ENCODE data around the gene TUBB4A. TPM values are rescaled to one million over a fixed set of nuclear protein-coding genes. Genes with fewer than 3 reads are reported as not detected.
"Not testable (repeated sequence)": the region's sequence is repeated elsewhere in the genome, so short reads cannot be mapped to it uniquely, and the experiment has no call there.

Gene TUBB4A
- total RNA-seq, 1 donor from 2014 or later, result 13.5 TPM

DNA sequence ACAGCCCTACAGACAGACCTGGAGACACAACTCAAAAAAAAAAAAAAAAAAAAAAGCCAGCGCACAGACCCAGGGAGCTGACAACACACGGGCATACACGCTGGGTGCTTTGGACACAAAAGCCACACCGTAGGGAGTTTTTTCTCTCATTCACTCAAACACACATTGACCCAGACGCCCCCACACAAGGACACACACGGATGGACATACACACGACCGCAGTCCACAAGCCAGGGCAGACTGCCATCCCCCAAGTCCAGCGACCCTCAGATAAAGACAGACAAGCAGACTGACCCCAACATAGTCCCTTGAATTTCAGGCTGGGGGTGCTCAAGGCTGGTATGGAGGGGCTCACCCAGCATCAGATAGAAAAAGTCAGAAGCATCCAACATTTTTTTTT lies 12.0 kb upstream of the TUBB4A start:
- Mint-ChIP-seq H3K27ac (no peak overlapping the region), H3K36me3 (no peaks in the 10 kb centered on the region), H3K4me1 (peaks cover 10% of the 10 kb centered on the region), H3K4me3 (no peak overlapping the region), H3K27me3 (ENCODE audit: low read depth) (peaks cover 13% of the 10 kb centered on the region), H3K9me3 (no peaks in the 10 kb centered on the region)
- no peak for DNase-seq (ENCODE audit: low spot score in 2 of 2, unreplicated experiment in 2 of 2)
- TF ChIP-seq, protein P1, sequence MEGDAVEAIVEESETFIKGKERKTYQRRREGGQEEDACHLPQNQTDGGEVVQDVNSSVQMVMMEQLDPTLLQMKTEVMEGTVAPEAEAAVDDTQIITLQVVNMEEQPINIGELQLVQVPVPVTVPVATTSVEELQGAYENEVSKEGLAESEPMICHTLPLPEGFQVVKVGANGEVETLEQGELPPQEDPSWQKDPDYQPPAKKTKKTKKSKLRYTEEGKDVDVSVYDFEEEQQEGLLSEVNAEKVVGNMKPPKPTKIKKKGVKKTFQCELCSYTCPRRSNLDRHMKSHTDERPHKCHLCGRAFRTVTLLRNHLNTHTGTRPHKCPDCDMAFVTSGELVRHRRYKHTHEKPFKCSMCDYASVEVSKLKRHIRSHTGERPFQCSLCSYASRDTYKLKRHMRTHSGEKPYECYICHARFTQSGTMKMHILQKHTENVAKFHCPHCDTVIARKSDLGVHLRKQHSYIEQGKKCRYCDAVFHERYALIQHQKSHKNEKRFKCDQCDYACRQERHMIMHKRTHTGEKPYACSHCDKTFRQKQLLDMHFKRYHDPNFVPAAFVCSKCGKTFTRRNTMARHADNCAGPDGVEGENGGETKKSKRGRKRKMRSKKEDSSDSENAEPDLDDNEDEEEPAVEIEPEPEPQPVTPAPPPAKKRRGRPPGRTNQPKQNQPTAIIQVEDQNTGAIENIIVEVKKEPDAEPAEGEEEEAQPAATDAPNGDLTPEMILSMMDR (IDR thresholded peaks at IDR 0.05; ENCODE audit: unreplicated experiment), result no peak

DNA sequence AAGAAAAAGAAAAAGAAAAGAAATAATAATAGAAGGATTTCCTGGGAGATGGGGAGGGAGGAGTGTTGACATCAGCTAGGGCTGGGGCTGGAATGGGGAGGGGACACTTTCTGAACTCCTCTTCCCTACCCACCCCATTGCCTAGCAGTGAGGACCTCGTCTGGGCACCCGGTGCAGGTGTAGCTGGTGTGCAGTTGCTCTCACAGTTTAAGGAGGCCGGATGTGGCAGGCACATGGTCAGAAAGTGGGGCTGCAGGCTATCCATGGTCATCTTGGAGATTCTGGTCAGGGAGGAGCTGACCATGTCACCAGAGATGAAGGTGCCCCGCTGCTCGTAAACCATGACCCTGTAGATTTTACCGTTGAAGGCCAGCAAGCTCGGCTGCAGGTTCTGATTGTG lies 8.5 kb upstream of the TUBB4A start:
- Mint-ChIP-seq H3K27ac (no peak overlapping the region), H3K4me1 (no peaks in the 10 kb centered on the region), H3K9me3 (no peaks in the 10 kb centered on the region), H3K4me3 (no peak overlapping the region), H3K36me3 (no peaks in the 10 kb centered on the region), H3K27me3 (ENCODE audit: low read depth) (peaks cover 2% of the 10 kb centered on the region)
- TF ChIP-seq, protein P1 (IDR thresholded peaks at IDR 0.05; ENCODE audit: unreplicated experiment), result no peak
- DNase-seq (ENCODE audit: low spot score in 2 of 2, unreplicated experiment in 2 of 2), result no peak

DNA sequence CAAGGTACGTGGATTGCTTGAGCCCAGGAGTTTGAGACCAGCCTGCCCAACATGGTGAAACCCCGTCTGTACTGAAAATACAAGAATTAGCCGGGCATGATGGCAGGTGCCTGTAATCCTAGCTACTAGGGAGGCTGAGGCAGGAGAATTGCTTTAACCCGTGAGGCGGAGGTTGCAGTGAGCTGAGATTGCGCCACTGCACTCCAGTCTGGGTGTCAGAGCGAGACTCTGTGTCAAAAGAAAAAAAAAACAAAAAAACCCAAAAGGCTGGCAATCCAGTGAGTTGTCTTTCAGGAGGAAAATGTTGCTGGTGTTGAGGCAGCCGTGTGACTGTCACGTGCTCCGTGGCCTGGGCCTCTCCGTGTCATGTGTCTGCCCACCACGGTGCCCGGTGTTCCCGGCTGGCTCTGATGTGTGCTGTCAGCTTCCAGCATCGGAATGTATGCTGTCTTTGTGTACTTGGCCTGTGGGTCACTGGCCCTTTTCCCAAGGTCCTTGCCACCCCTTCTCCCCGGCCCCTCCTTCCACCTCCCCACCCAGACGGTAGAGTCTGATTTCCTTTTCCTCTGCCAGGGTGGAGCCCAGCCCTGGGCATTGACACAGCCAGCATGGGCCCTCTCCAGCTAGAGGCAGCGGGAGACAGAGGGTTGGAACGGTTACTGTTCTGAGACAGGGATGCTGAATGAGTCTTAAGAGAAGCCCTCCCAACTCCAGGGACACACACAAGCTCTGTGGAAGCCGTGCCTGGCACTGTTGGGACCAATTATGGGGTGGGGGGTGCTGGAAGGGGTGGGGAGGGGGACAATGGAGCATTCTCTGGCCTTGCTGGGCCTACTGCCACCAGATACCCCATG lies 7.2 kb upstream of the TUBB4A start:
- peaks cover 7% of the 10 kb centered on the region for H3K27me3 Mint-ChIP-seq (ENCODE audit: low read depth)
- TF ChIP-seq, protein P1 (IDR thresholded peaks at IDR 0.05; ENCODE audit: unreplicated experiment), result no peak
- no peaks in the 10 kb centered on the region for H3K4me1 Mint-ChIP-seq
- no peak for DNase-seq (ENCODE audit: low spot score in 2 of 2, unreplicated experiment in 2 of 2)
- no peak overlapping the region for H3K4me3 Mint-ChIP-seq
- no peak overlapping the region for H3K27ac Mint-ChIP-seq
- H3K36me3 Mint-ChIP-seq, result no peaks in the 10 kb centered on the region
- H3K9me3 Mint-ChIP-seq, result no peaks in the 10 kb centered on the region

DNA sequence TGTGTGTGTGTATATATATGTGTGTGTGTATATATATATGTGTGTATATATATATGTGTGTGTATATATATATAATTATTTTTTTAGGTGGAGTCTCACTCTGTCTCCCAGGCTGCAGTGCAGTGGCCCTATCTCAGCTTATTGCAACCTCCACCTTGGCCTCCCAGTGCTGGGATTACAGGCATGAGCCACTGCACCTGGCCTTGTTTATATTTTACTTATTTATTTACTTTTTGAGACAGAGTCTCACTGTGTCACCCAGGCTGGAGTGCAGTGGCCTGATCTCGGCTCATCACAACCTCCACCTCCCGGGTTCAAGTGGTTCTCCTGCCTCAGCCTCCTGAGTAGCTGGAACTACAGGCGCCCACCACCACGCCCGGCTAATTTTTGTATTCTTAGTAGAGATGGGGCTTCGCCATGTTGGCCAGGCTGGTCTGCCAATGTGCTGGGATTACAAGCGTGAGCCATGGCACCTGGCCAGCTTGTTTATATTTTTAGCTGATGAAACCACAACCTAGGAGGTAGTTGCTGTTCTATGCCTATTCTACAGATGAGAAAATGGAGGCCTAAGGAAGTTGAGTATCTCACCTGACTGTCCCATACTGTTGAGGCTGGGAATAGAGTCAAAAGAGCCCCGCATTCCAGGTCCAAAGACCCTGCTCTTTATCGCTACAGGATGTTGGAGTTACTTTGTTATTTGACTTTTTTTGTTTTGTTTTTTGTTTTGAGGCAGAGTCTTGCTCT lies 6.1 kb upstream of the TUBB4A start:
- DNase-seq (ENCODE audit: low spot score in 2 of 2, unreplicated experiment in 2 of 2); H3K9me3 Mint-ChIP-seq; H3K4me1 Mint-ChIP-seq; H3K27ac Mint-ChIP-seq; H3K4me3 Mint-ChIP-seq; H3K36me3 Mint-ChIP-seq: not testable (repeated sequence)
- peaks cover 15% of the 10 kb centered on the region for H3K27me3 Mint-ChIP-seq (ENCODE audit: low read depth)

DNA sequence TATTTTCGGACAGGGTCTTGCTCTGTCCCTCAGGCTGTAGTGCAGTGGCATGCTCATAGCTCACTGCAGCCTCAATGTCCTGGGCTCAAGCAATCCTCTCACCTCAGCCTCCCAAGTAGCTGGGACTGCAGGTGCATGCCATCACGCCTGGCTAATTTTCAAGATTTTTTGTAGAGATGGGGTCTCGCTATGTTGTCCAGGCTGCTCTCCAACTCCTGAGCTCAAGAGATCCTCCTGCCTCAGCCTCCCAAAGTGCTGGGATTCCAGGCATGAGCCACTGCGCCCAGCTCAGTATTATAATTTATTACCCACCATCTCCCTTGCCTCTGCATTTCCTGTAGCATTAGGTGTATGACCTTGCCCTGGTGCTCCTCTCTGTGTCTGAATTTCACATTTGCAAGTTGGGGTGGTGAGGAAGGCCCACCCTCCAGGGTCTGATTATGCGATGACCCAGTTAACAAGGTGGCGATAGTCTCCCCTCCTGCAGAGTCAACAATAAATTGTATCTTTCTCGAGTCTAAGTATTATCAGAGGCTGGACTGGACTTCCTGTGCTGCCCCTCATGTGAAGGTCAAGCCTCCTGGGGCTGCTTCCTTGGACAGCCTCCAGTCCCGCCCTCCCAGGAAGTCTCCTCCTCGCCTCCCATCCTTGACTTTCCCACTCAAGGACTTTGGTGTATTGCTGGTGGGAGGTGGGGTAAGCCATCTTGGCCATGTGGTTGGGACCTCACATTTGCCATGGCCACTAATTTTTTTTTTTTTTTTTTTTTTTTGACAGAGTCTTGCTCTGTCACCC lies 1.5 kb upstream of the TUBB4A start:
- no peaks in the 10 kb centered on the region for H3K9me3 Mint-ChIP-seq
- peaks cover 56% of the 10 kb centered on the region for H3K27me3 Mint-ChIP-seq (ENCODE audit: low read depth)
- TF ChIP-seq, protein P1 (IDR thresholded peaks at IDR 0.05; ENCODE audit: unreplicated experiment), result no peak
- H3K36me3 Mint-ChIP-seq, result no peaks in the 10 kb centered on the region
- H3K4me1 Mint-ChIP-seq, result peaks cover 3% of the 10 kb centered on the region
- no peak overlapping the region for H3K27ac Mint-ChIP-seq
- peak overlapping the region; percentile 47 for H3K4me3 Mint-ChIP-seq
- DNase-seq (ENCODE audit: low spot score in 2 of 2, unreplicated experiment in 2 of 2), result no peak
